ENCODE measurements around the gene VIPR1.

The VIPR1 gene

GRCh38 chr3:42502429-42503250, at the start of gene VIPR1:
Gene VIPR1 (plus strand): TSS chr3:42502643. CDS start chr3:42502736, 93 bp downstream.
- no peak for DNase-seq

- no peak for DNase-seq
These were observed 46.2 kb upstream of the VIPR1 start for GRCh38 chr3:42456211-42456610.

- no peak for DNase-seq
These were observed 43.3 kb upstream of the VIPR1 start for GRCh38 chr3:42459151-42459550.

GRCh38 chr3:42461762-42462161, 40.7 kb upstream of the VIPR1 start:
- DNase-seq = no peak

- no peak for DNase-seq
These were observed 39.4 kb upstream of the VIPR1 start for GRCh38 chr3:42463093-42463492.

GRCh38 chr3:42468111-42468510, 34.3 kb upstream of the VIPR1 start:
- DNase-seq = no peak

- DNase-seq = no peak
These were observed 29.9 kb upstream of the VIPR1 start for GRCh38 chr3:42472555-42472954.

- DNase-seq = no peak
These were observed 29.1 kb upstream of the VIPR1 start for GRCh38 chr3:42473083-42473932.

GRCh38 chr3:42476225-42477125, 26.0 kb upstream of the VIPR1 start:
- no peak for DNase-seq

GRCh38 chr3:42477696-42478095, 24.7 kb upstream of the VIPR1 start:
- DNase-seq = no peak

- no peak for DNase-seq
These were observed 23.6 kb upstream of the VIPR1 start for GRCh38 chr3:42478830-42479229.

GRCh38 chr3:42486814-42487565, 15.5 kb upstream of the VIPR1 start:
- no peak for DNase-seq

- DNase-seq = no peak
These were observed 13.8 kb upstream of the VIPR1 start for GRCh38 chr3:42488687-42489086.

- DNase-seq = no peak
These were observed 13.1 kb upstream of the VIPR1 start for GRCh38 chr3:42489116-42489936.

- DNase-seq = no peak
These were observed 12.6 kb upstream of the VIPR1 start for GRCh38 chr3:42489937-42490227.

GRCh38 chr3:42490243-42490642, 12.2 kb upstream of the VIPR1 start:
- peak in 1 of 2 donors; percentile 83 for DNase-seq

GRCh38 chr3:42491881-42492507, 10.4 kb upstream of the VIPR1 start:
- DNase-seq = no peak

GRCh38 chr3:42492508-42493080, 9.8 kb upstream of the VIPR1 start:
- DNase-seq = no peak

- no peak for DNase-seq
These were observed 9.2 kb upstream of the VIPR1 start for GRCh38 chr3:42493126-42493797.

- no peak for DNase-seq
These were observed 8.7 kb upstream of the VIPR1 start for GRCh38 chr3:42493798-42494151.

Measured in bone marrow (tissue), 2 donors.